ENCODE data around the gene MT4. TPM values are rescaled to one million over a fixed set of nuclear protein-coding genes. Genes with fewer than 3 reads are reported as not detected.

Gene MT4
- total RNA-seq, 1 donor from 2014 or later, result not detected

- no peaks in the 10 kb centered on the region for H3K36me3 ChIP-seq (ENCODE audit: control insufficient read depth, insufficient read depth, low read length)
- no peak for TF ChIP-seq CTCF (IDR thresholded peaks at IDR 0.05; ENCODE audit: insufficient read depth, low read length, severe bottlenecking)
- peaks cover 25% of the 10 kb centered on the region for H3K27me3 ChIP-seq (ENCODE audit: control insufficient read depth, insufficient read depth, low read length)
- H3K4me3 ChIP-seq (ENCODE audit: low read depth, low read length), result no peak within 1 kb of the TSS
- DNase-seq (ENCODE audit: low read depth) (no peak), FAIRE-seq (no peak)
These were observed 24.5 kb downstream of the MT4 start, which contains the start of gene MT3 for GRCh38 chr16:56589141-56590039. TSS of gene MT3 (plus strand) at chr16:56589528. CDS start at chr16:56589591, 63 bp downstream.

- DNase-seq (ENCODE audit: low read depth) (no peak), FAIRE-seq (no peak)
- Histone ChIP-seq H3K4me3 (ENCODE audit: low read depth, low read length) (no peak overlapping the region), H3K27me3 (ENCODE audit: control insufficient read depth, insufficient read depth, low read length) (peaks cover 25% of the 10 kb centered on the region), H3K36me3 (ENCODE audit: control insufficient read depth, insufficient read depth, low read length) (no peaks in the 10 kb centered on the region)
- TF ChIP-seq CTCF (IDR thresholded peaks at IDR 0.05; ENCODE audit: insufficient read depth, low read length, severe bottlenecking), result no peak
These were observed 26.6 kb downstream of the MT4 start for GRCh38 chr16:56591377-56592060.

- DNase-seq (ENCODE audit: low read depth) (no peak), FAIRE-seq (no peak)
- no peak for TF ChIP-seq CTCF (IDR thresholded peaks at IDR 0.05; ENCODE audit: insufficient read depth, low read length, severe bottlenecking)
- Histone ChIP-seq H3K27me3 (ENCODE audit: control insufficient read depth, insufficient read depth, low read length) (peaks cover 20% of the 10 kb centered on the region), H3K36me3 (ENCODE audit: control insufficient read depth, insufficient read depth, low read length) (no peaks in the 10 kb centered on the region), H3K4me3 (ENCODE audit: low read depth, low read length) (no peak overlapping the region)
These were observed 28.9 kb downstream of the MT4 start for GRCh38 chr16:56593573-56594291.

GRCh38 chr16:56594292-56594619, 29.4 kb downstream of the MT4 start:
- FAIRE-seq, result no peak
- H3K27me3 ChIP-seq (ENCODE audit: control insufficient read depth, insufficient read depth, low read length), result peaks cover 18% of the 10 kb centered on the region

More at GRCh38 chr16:56594292-56594619, 29.4 kb downstream of the MT4 start:
- H3K4me3 ChIP-seq (ENCODE audit: low read depth, low read length), result no peak overlapping the region
- no peak for DNase-seq (ENCODE audit: low read depth)
- no peak for TF ChIP-seq CTCF (IDR thresholded peaks at IDR 0.05; ENCODE audit: insufficient read depth, low read length, severe bottlenecking)
- H3K36me3 ChIP-seq (ENCODE audit: control insufficient read depth, insufficient read depth, low read length), result no peaks in the 10 kb centered on the region

Data from bronchial epithelial cell (primary cell).